ENCODE measurements around the gene LIMS3.
"Not testable (repeated sequence)": the region's sequence is repeated elsewhere in the genome, so short reads cannot be mapped to it uniquely, and the experiment has no call there.

GRCh38 chr2:109888414-109888813 lies 10.1 kb upstream of the LIMS3 start:
- not testable (repeated sequence) for TF ChIP-seq CTCF, POLR2A (IDR thresholded peaks at IDR 0.05)

Data from Peyer's patch (tissue), 4 donors.